Left colon (tissue), 2 donors: ENCODE results near the gene ARHGAP30. TPM values are rescaled to one million over a fixed set of nuclear protein-coding genes. Genes with fewer than 3 reads are reported as not detected.
A peak's percentile ranks its signal among the peaks of the same experiment; 100 is the strongest.
"Not testable (repeated sequence)": the region's sequence is repeated elsewhere in the genome, so short reads cannot be mapped to it uniquely, and the experiment has no call there.

Source experiments
- ATAC-seq: fragments of 200-7000 bp; cut with Tn5 transposase; one replicate; pipeline ENCODE4 v1.9.1; 2020; ENCODE audit warnings: mild to moderate bottlenecking, moderate library complexity
- DNase-seq, 2 donors: peaks; one replicate each; pipeline ENCODE4 v3.0.0-alpha.2; 2020
- intact Hi-C, 2 donors: fragments of 100-400 bp; cut with DNase I in 1 of 2; cut with micrococcal nuclease in 1 of 2; formaldehyde crosslinking; loops; one replicate each; pipeline versions ENCODE4 v1.11.2 to v1.14.0; 2022; cut with DNase I, micrococcal nuclease
- total RNA-seq, 2 donors: library from RNA; stranded (reverse); fragmentation: NEBNext Ultra II Directional; extraction: Animal tissue kit (Norgen Biotek cat#: 25700); gene quantifications; one replicate each; pipeline ENCODE4 v1.2.1, GENCODE V29; 2021
- donor health status: DM: no; HTN: no; CAD: no.
- donor health status: DM: yes; HTN: yes; CAD: no.

The ARHGAP30 gene
- total RNA-seq, 2 donors from 2014 or later, result 2.7 to 8.7 TPM

- intact Hi-C loops, result no loop called here
- ATAC-seq (no peak), DNase-seq (no peak)
These were observed 6.7 kb upstream of the ARHGAP30 start for GRCh38 chr1:161076410-161076809.

GRCh38 chr1:161074676-161075368 is 5.1 kb upstream of the ARHGAP30 start:
- no peak for ATAC-seq
- DNase-seq, result no peak
- intact Hi-C loops, result no loop called here

DNA sequence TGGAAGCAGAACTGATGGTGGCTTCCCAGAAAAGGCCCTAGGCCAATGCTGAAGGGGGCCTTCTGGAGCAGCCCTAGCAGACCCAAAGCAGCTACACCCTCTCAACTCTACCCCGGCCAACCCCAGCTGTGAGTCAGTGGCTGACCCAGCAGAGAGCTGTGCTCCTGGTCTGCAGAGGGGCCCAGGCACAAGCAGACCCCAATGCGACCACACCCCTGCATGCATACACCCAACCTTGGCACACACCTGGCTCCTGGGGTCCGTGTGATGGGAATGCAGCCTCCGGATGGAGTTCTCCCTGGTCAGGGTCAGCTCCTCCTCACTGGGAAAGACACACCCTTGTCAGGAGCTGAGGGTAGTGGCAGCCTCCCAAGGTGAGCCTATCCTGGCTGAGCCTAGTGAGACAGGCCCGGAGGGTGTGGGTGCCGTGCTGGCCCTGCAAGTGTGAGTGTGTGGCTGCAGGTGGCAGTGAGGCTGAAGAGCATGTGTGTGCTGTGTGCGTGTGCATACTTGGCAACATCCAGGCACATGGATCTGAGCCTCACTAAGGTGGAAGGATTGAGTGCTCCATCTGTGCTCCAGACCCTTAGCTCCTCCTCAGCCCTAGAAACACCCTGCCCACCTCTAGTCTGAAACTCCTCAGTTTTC is 3.9 kb upstream of the ARHGAP30 start:
- DNase-seq (peak; percentile 70), ATAC-seq (peak; percentile 95)
- intact Hi-C loops, result no loop called here

- ATAC-seq (no peak), DNase-seq (no peak)
- intact Hi-C loops, result no loop called here
These were observed 3.2 kb upstream of the ARHGAP30 start for GRCh38 chr1:161072751-161073449.

DNA sequence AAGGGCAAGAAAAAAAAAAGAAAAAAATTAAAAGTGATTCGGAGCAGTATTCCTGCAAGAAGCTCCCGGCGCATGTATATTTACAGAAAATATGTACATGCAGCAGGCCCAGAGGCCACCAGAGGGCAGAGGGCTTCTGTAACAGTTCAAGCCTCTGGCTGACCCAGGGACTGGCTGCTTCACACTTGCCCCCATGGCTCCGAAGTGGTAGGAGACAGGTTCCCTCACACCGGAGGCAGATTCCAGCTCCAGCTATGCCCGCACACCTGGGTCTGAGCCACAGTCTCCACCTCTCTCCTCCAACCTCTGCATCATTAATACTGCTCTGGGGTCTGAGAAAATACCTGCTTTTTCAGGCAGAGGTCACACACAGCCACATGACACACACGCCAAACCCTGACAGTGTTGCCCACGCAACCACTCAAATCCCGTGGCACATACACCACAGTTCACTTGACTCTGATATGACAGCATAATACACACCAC is 2.2 kb upstream of the ARHGAP30 start:
- intact Hi-C loops, result no loop called here
- DNase-seq, result peak; percentile 53 to 74
- peak; percentile 40 for ATAC-seq

DNA sequence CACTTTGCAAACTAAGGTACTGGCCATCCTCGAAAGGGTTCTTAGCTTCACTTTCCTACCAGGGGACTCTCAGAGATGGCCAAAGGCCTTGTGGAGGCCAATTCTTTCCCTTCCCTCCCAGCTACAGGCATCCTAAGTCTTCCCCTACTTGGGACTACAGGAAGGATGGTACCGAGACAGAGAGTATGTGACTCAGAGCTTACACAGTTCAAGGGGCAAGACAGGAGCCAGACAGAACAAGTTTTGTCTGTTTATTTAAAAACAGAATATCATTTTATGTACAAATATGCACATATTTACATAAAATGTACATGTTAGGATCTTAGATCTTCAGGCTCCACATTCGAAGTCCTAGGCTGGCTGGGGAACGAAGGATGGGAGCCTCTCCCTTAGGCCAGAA is 1.1 kb upstream of the ARHGAP30 start:
- ATAC-seq, result no peak
- intact Hi-C loops, result no loop called here

DNA sequence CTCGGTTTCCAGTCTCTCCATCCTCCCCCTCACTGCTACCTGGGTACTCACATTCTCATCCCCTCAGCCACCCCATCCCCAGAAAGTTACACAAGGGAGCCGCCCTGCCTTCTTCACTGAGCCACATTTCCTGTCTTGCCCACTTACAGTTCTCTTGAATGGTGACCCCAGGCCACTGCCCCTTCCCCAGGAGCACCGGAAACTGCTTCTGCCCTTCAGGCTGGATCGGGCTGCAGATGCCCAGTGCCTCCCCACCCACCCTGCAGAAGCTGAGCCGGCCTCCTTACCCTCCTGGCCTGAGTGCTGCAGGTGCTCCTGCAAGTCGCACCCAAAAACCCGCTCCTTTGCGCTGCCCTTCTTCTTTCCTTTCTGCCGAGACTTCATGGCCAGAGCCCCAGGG is 450 bp downstream of the ARHGAP30 start:
- intact Hi-C loops, result no loop called here
- peak in 1 of 2 donors; percentile 27 for DNase-seq
- no peak for ATAC-seq

More for the DNA sequence above, 1.1 kb upstream of the ARHGAP30 start:
- DNase-seq, result no peak

GRCh38 chr1:161068306-161069234 is 1.1 kb downstream of the ARHGAP30 start:
- DNase-seq, result peak; percentile 76 to 79
- intact Hi-C loops, result no loop called here
- ATAC-seq, result peak; percentile 75

GRCh38 chr1:161066694-161067093 is 3.0 kb downstream of the ARHGAP30 start:
- intact Hi-C loops, result no loop called here
- no peak for ATAC-seq
- DNase-seq, result no peak

GRCh38 chr1:161065681-161066080 is 4.0 kb downstream of the ARHGAP30 start:
- intact Hi-C loops, ATAC-seq, DNase-seq: not testable (repeated sequence)

DNA sequence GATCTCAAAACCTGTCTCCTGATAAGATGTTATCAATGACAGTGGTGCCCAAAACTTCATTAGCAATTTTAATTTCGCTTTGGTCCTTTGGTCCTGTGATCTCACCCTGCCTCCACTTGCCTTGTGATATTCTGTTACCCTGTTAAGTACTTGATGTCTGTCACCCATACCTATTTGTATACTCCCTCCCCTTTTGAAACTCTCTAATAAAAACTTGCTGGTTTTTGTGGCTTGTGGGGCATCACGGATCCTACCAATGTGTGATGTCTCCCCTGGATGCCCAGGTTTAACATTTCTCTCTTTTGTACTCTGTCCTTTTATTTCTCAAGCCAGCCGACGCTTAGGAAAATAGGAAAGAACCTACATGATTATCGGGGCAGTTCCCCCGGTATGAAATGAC is 5.8 kb downstream of the ARHGAP30 start:
- intact Hi-C loops, ATAC-seq, DNase-seq: not testable (repeated sequence)

- intact Hi-C loops, result no loop called here
- DNase-seq, result no peak
- ATAC-seq, result no peak
These were observed 8.3 kb downstream of the ARHGAP30 start for GRCh38 chr1:161061419-161061818.

DNA sequence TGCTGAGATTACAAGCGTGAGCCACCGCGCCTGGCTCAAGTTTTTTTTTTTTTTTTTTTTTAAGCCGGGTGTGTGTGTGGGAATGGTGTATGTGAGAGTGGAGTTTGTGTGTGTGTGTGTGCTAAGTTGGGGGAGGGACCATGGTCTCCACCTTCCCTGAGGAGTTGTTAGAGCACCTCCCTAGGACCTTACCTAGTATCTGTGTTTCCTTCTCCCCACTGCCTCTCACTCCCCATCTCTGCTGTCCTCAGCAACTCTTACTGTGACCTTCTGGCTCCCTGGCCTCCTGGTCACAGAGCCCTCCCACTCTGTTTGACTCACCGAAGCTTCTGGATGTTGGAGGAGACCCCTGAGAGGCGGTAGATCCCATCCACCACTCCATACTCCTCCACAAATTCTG is 10.4 kb downstream of the ARHGAP30 start:
- no peak for DNase-seq
- intact Hi-C loops, result no loop called here
- no peak for ATAC-seq

DNA sequence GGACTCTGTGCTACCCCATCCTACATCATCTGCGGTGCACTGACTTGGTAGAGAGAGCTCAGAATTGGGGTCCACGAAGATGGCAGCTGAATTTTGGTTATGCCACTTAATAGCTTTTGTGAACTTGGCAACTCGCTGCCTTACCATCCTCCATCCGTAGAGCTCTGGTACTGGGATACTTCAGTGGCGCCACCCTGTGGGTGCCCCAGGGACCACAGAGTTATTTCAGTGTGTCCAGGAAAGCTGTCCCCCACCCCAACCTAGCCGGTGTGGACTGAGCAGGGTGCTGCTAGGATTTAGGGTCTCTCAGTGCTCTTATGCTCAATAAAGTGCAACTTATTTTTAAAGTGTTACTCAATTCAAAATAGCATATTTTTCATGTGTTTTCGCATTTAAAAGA is 14.9 kb downstream of the ARHGAP30 start:
- ATAC-seq, result no peak
- intact Hi-C loops, result no loop called here

GRCh38 chr1:161054232-161054631 is 15.5 kb downstream of the ARHGAP30 start:
- DNase-seq, result no peak
- intact Hi-C loops, result no loop called here
- ATAC-seq, result no peak

More for the DNA sequence above, 14.9 kb downstream of the ARHGAP30 start:
- DNase-seq, result no peak

GRCh38 chr1:161052899-161053298 is 16.8 kb downstream of the ARHGAP30 start:
- ATAC-seq, result no peak

GRCh38 chr1:161051219-161051618 is 18.5 kb downstream of the ARHGAP30 start:
- no peak for ATAC-seq
- no peak for DNase-seq
- intact Hi-C loops, result no loop called here

More at GRCh38 chr1:161052899-161053298, 16.8 kb downstream of the ARHGAP30 start:
- no peak for DNase-seq
- intact Hi-C loops, result no loop called here

DNA sequence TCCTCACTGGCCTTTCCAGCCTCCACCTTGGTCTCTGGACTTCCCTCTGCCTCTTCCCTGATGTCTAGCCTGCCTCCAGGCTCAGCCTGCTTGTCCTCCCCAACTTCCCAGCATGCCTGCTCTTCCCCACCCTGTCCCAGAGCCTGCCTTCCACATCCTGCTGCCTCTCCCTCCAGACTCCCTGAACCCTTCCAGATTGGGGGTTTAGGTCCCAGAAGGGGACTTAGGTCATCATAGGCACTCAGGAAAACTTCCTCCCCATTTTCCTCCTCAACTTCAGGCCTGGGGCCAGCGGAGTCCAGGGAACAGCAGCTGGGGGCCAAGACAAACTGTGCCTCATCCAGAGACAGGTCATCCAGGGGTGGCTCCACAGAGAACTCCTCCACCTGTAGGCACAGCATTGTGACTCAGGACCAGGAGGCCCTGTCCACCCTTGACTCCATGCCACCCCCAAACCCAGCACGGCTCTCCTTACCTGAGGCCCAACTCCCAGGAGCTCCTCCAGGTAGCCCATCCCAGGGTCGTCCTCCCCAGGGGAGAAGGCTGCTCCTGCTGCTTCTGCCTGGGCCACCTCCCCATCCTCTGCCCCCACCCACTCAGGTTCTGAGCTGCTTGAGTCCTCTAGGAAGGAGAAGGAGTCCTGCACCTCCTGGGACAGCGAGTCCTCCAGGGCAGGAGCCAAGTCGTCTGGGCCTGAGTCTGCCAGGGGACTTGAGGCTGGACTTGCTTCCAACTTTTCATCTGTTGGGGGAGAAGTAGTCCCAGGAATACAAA is 20.6 kb downstream of the ARHGAP30 start:
- DNase-seq, result no peak
- intact Hi-C loops, result no loop called here

More for the DNA sequence above, 20.6 kb downstream of the ARHGAP30 start:
- no peak for ATAC-seq
